HepG2 (cell line): Measurements from ENCODE around the gene SYT11. TPM values are rescaled to one million over a fixed set of nuclear protein-coding genes. Genes with fewer than 3 reads are reported as not detected.

Source experiments
- ATAC-seq: fragments of 200-7000 bp; cut with Tn5 transposase; 3 replicates; pipeline ENCODE4 v1.9.1; 2020; ENCODE audit warnings: mild to moderate bottlenecking, moderate library complexity
- BruUV-seq: library from RNA; stranded (reverse); fragments of 400-500 nt; replicated peaks from 2 replicates; lab custom pipeline; 2021; lab: Mats Ljungman, UMichigan
- CTCF ChIA-PET: fragments of 300-600 bp; formaldehyde crosslinking; extraction: SDS; loops from one replicate; lab custom pipeline; 2021; ENCODE audit warnings: low total read pairs, inconsistent platforms, low intra/inter-chr PET ratio; lab: Yijun Ruan, JAX
- POLR2A ChIA-PET: fragments of 350-600 bp; sonication (Branson Sonifier 250); formaldehyde crosslinking; loops from one replicate; lab custom pipeline; 2020; ENCODE audit warnings: antibody characterized with exemption, inconsistent platforms; lab: Yijun Ruan, JAX
- DNase-seq: peaks from one replicate; pipeline ENCODE4 v3.0.0-alpha.2; 2015; ENCODE audit warnings: low spot score
- FAIRE-seq: peaks from 3 replicates; lab custom pipeline; 2011; peaks lifted over from hg19 to GRCh38; lab: Jason Lieb, UNC
- H2AFZ ChIP-seq: one replicate; pipeline ENCODE4 v1.6.1; 2011; ENCODE audit warnings: low read length, inconsistent platforms
- H3K27ac ChIP-seq: fragments of 300-600 bp; 3 replicates; pipeline ENCODE4 v1.8.0; 2011; ENCODE audit warnings: mixed run types, mild to moderate bottlenecking, mixed read lengths, low read length, inconsistent platforms; ENCODE audit not compliant: insufficient read depth; ENCODE audit errors: extremely low read length
- H3K27me3 ChIP-seq, 2 experiments: fragments of 200-600 bp in 1 of 2; 2 replicates in 1 of 2; 3 replicates in 1 of 2; pipeline versions ENCODE4 v1.6.0 to v1.8.0; 2011; ENCODE audit warnings: low read length in 2 of 2, mild to moderate bottlenecking in 2 of 2, moderate library complexity in 2 of 2, inconsistent platforms in 1 of 2; ENCODE audit not compliant: insufficient read depth in 2 of 2, control insufficient read depth in 1 of 2
- H3K36me3 ChIP-seq, 2 experiments: fragments of 200-600 bp in 1 of 2; replicated peaks in 1 of 2; 2 replicates in 1 of 2; 3 replicates in 1 of 2; pipeline versions ENCODE4 v1.5.1 to v1.8.0; 2011; ENCODE audit warnings: low read length in 2 of 2, inconsistent platforms in 1 of 2; ENCODE audit not compliant: insufficient read depth in 2 of 2, control insufficient read depth in 1 of 2
- H3K4me1 ChIP-seq: 2 replicates; pipeline ENCODE4 v1.5.1; 2012; ENCODE audit warnings: low read length, inconsistent platforms; ENCODE audit not compliant: insufficient read depth
- H3K4me2 ChIP-seq: 2 replicates; pipeline ENCODE4 v1.6.0; 2011; ENCODE audit warnings: low read depth, low read length, inconsistent platforms
- H3K4me3 ChIP-seq, 3 experiments: fragments of 200-600 bp in 1 of 3; sonication (generic), shearing (Covaris generic) in 1 of 3; replicated peaks in 1 of 3; 2 replicates each; pipeline ENCODE4 v1.5.1; 2011 to 2016; ENCODE audit warnings: low read length in 3 of 3, inconsistent platforms in 2 of 3, low read depth in 2 of 3, mild to moderate bottlenecking in 2 of 3, control low read depth in 1 of 3, mixed read lengths in 1 of 3; ENCODE audit not compliant: insufficient read depth in 1 of 3
- H3K79me2 ChIP-seq: one replicate; pipeline ENCODE4 v1.6.1; 2011; ENCODE audit warnings: low read length, inconsistent platforms; ENCODE audit not compliant: insufficient read depth
- H3K9ac ChIP-seq: 2 replicates; pipeline ENCODE4 v1.6.0; 2011; ENCODE audit warnings: mild to moderate bottlenecking, low read depth, low read length, inconsistent platforms; ENCODE audit not compliant: insufficient read depth
- H3K9me3 ChIP-seq: 2 replicates; pipeline ENCODE4 v1.5.1; 2012; ENCODE audit warnings: mild to moderate bottlenecking, low read length
- H4K20me1 ChIP-seq: 2 replicates; pipeline ENCODE4 v1.6.0; 2011; ENCODE audit warnings: inconsistent platforms, mild to moderate bottlenecking, low read length, moderate library complexity; ENCODE audit not compliant: insufficient read depth
- BORCS8-MEF2B ChIP-seq: sonication (generic); formaldehyde crosslinking; IDR thresholded peaks from 2 replicates; pipeline ENCODE4 v1.8.0; 2022; ENCODE audit warnings: mild to moderate bottlenecking, missing genetic modification reagents
- NFE2L1 ChIP-seq: sonication (generic); formaldehyde crosslinking; IDR thresholded peaks from 2 replicates; pipeline ENCODE4 v1.4.0; 2020; ENCODE audit warnings: missing genetic modification reagents, mild to moderate bottlenecking, borderline replicate concordance
- YY1 ChIP-seq: IDR thresholded peaks from 2 replicates; pipeline ENCODE4 v1.6.1; 2011; ENCODE audit warnings: low read length, low read depth, moderate library complexity, mild to moderate bottlenecking; ENCODE audit not compliant: insufficient read depth, insufficient replicate concordance
- ZBTB37 ChIP-seq: sonication (generic); formaldehyde crosslinking; IDR thresholded peaks from 2 replicates; pipeline ENCODE4 v1.4.0; 2020; ENCODE audit warnings: mild to moderate bottlenecking, missing genetic modification reagents
- ZNF331 ChIP-seq: sonication (generic); formaldehyde crosslinking; IDR thresholded peaks from 2 replicates; pipeline ENCODE4 v1.4.0; 2020; ENCODE audit warnings: missing genetic modification reagents
- ZSCAN30 ChIP-seq: sonication (generic); formaldehyde crosslinking; IDR thresholded peaks from 2 replicates; pipeline ENCODE4 v1.5.0; 2020; ENCODE audit warnings: mild to moderate bottlenecking, missing genetic modification reagents
- WGBS: methylation state at CpG from one replicate; pipeline ENCODE4 v1.1.6; 2017; ENCODE audit warnings: low lambda C conversion rate; 5-methylcytosine and 5-hydroxymethylcytosine counted together
- in situ Hi-C: cut with HindIII; loops from 2 replicates; pipeline ENCODE4 v1.10.0; 2017; ENCODE audit warnings: low pct_unique_long_range_greater_than_20kb; ENCODE audit not compliant: extremely low pct_ligation_motif_present
- intact Hi-C: fragments of 100-400 bp; cut with micrococcal nuclease; formaldehyde crosslinking; loops from one replicate; pipeline ENCODE4 v1.10.0; 2022; ENCODE audit not compliant: unreplicated experiment
- polyA plus RNA-seq, 8 experiments: library from polyadenylated mRNA; depleted of rRNA in 3 of 8; stranded (reverse) in 7 of 8; unstranded in 1 of 8; fragments of >200 nt; fragmentation: Illumina TruSeq in 4 of 8; extraction: Trizol in 4 of 8; gene quantifications; 2 replicates each; pipeline versions ENCODE4 v1.2.1 to v1.2.3, GENCODE V29; 2011 to 2016; ENCODE audit warnings: low read depth in 4 of 8, missing spikeins in 1 of 8, mixed read lengths in 1 of 8; ENCODE audit not compliant: insufficient read depth in 1 of 8
- total RNA-seq, 5 experiments: library from RNA; depleted of rRNA; stranded (reverse); fragments of >200 nt; fragmentation: Illumina TruSeq; extraction: Trizol; gene quantifications; 2 replicates each; pipeline ENCODE4 v1.2.3, GENCODE V29; 2016; ENCODE audit warnings: low read depth in 1 of 5
- TF ChIP-seq, protein P1 (sequence below): sonication (generic); formaldehyde crosslinking; IDR thresholded peaks from 2 replicates; pipeline ENCODE4 v1.4.0; 2020; ENCODE audit warnings: missing genetic modification reagents, borderline replicate concordance
- TF ChIP-seq, protein P2 (sequence below): sonication (generic); formaldehyde crosslinking; IDR thresholded peaks from 2 replicates; pipeline ENCODE4 v1.5.1; 2020; ENCODE audit warnings: missing genetic modification reagents, mild to moderate bottlenecking, borderline replicate concordance
- TF ChIP-seq, protein P3 (sequence below): sonication (generic); formaldehyde crosslinking; IDR thresholded peaks from 2 replicates; pipeline ENCODE4 v1.5.0; 2020; ENCODE audit warnings: mild to moderate bottlenecking, missing genetic modification reagents, borderline replicate concordance

The SYT11 gene
- total and polyA plus RNA-seq, 2 of the 13 experiments (the other 11 are each of a cell fraction or from before 2014, with no cell fraction given): 0.22 to 0.59 TPM

GRCh38 chr1:155877945-155878344, 18.6 kb downstream of the SYT11 start:
- Histone ChIP-seq H3K36me3 (no peaks in the 10 kb centered on the region), H2AFZ (no peak overlapping the region), H3K4me2 (no peak overlapping the region), H3K9me3 (no peaks in the 10 kb centered on the region), H4K20me1 (no peaks in the 10 kb centered on the region), H3K27ac (no peak overlapping the region), H3K9ac (no peak overlapping the region), H3K27me3 (0 out of 5 replicates have a peak, but pooled peaks cover 0 to 3% of the 10 kb centered on the region in 2 experiments), H3K4me1 (peaks cover 19% of the 10 kb centered on the region; the same call in 1 of the 2 replicates), H3K79me2 (no peaks in the 10 kb centered on the region), H3K4me3 (no peak overlapping the region)
- TF ChIP-seq, protein P1, sequence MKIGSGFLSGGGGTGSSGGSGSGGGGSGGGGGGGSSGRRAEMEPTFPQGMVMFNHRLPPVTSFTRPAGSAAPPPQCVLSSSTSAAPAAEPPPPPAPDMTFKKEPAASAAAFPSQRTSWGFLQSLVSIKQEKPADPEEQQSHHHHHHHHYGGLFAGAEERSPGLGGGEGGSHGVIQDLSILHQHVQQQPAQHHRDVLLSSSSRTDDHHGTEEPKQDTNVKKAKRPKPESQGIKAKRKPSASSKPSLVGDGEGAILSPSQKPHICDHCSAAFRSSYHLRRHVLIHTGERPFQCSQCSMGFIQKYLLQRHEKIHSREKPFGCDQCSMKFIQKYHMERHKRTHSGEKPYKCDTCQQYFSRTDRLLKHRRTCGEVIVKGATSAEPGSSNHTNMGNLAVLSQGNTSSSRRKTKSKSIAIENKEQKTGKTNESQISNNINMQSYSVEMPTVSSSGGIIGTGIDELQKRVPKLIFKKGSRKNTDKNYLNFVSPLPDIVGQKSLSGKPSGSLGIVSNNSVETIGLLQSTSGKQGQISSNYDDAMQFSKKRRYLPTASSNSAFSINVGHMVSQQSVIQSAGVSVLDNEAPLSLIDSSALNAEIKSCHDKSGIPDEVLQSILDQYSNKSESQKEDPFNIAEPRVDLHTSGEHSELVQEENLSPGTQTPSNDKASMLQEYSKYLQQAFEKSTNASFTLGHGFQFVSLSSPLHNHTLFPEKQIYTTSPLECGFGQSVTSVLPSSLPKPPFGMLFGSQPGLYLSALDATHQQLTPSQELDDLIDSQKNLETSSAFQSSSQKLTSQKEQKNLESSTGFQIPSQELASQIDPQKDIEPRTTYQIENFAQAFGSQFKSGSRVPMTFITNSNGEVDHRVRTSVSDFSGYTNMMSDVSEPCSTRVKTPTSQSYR (CRISPR knock-in tag): no peak
- TF ChIP-seq NFE2L1 (no peak), BORCS8-MEF2B (no peak), ZSCAN30 (CRISPR knock-in tag) (no peak), ZNF331 (CRISPR knock-in tag) (no peak), YY1 (no peak), ZBTB37 (CRISPR knock-in tag) (no peak)
- TF ChIP-seq, protein P2, sequence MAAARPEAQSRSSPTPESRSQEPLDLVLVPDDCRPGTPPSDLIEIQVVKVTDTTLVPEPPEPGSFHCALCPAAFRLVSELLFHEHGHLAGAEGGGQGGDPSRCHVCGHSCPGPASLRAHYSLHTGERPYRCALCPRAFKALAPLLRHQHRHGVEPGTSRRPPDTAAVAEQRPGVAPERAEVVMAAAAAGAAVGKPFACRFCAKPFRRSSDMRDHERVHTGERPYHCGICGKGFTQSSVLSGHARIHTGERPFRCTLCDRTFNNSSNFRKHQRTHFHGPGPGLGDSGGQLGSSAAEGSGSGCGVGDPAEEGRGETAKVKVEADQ: no peak
- TF ChIP-seq, protein P3, sequence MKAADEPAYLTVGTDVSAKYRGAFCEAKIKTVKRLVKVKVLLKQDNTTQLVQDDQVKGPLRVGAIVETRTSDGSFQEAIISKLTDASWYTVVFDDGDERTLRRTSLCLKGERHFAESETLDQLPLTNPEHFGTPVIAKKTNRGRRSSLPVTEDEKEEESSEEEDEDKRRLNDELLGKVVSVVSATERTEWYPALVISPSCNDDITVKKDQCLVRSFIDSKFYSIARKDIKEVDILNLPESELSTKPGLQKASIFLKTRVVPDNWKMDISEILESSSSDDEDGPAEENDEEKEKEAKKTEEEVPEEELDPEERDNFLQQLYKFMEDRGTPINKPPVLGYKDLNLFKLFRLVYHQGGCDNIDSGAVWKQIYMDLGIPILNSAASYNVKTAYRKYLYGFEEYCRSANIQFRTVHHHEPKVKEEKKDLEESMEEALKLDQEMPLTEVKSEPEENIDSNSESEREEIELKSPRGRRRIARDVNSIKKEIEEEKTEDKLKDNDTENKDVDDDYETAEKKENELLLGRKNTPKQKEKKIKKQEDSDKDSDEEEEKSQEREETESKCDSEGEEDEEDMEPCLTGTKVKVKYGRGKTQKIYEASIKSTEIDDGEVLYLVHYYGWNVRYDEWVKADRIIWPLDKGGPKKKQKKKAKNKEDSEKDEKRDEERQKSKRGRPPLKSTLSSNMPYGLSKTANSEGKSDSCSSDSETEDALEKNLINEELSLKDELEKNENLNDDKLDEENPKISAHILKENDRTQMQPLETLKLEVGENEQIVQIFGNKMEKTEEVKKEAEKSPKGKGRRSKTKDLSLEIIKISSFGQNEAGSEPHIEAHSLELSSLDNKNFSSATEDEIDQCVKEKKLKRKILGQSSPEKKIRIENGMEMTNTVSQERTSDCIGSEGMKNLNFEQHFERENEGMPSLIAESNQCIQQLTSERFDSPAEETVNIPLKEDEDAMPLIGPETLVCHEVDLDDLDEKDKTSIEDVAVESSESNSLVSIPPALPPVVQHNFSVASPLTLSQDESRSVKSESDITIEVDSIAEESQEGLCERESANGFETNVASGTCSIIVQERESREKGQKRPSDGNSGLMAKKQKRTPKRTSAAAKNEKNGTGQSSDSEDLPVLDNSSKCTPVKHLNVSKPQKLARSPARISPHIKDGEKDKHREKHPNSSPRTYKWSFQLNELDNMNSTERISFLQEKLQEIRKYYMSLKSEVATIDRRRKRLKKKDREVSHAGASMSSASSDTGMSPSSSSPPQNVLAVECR: no peak
- 33% methylated on average over 1 of the region's 2 CpGs for WGBS
- ChIA-PET CTCF (no interaction called here), POLR2A (no interaction called here)
- FAIRE-seq: no peak
- ATAC-seq: no peak
- no peak for DNase-seq
- no TSS peak for BruUV-seq
- in situ Hi-C loops: no loop called here
- intact Hi-C loops: loop anchor here (2.0 kb wide), 1 partner anchor 15 kb away; no protein-coding TSS in a partner anchor
